DOHH2 (cell line): ENCODE data around the gene PARVB.

Experiments used
- CTCF ChIP-seq: fragments of 200-600 bp; sonication (generic); IDR thresholded peaks from one replicate; pipeline ENCODE4 v1.5.1; 2014; ENCODE audit warnings: antibody characterized with exemption, mild to moderate bottlenecking, low read depth, low read length; ENCODE audit not compliant: poor library complexity, severe bottlenecking
- EZH2phosphoT487 ChIP-seq: fragments of 200-600 bp; sonication (generic); IDR thresholded peaks from 2 replicates; pipeline ENCODE4 v1.6.1; 2017; ENCODE audit warnings: borderline replicate concordance, mild to moderate bottlenecking, antibody characterized with exemption, low read length, moderate library complexity, mixed read lengths

GRCh38 chr22:44119669-44120313 lies 95.7 kb downstream of the PARVB start:
- TF ChIP-seq CTCF (no peak), EZH2phosphoT487 (no peak)
